ENCODE data around the gene FOXI2.

The FOXI2 gene

DNA sequence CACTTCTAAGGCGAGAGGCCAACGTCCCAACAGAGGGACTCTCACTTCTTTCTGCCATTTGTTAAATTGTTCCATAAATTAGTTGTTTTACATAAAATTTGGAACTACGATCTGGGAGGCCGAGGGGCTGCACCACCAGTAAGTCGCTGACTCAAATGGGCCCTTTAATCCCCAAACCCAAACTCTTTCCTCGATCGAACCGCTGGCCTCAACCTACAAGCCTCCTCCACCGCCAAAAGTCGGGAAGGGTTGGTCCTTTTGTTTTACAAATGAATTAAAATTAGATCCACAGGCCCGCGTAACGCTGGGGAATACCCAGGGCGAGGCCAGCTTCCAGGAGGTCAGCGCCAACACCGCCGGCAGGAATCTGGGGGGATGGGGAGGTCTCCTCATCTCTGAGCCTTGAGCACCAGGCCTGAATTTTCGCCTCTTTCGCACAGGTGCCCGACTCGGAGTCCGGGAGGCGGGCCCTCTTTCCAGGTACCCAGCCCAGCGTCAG is 1.2 kb upstream of the FOXI2 start:
- no peak overlapping the region for H3K27ac ChIP-seq
- TF ChIP-seq CTCF (conservative IDR thresholded peaks at IDR 0.05) = no peak
- TF ChIP-seq ZFX (IDR thresholded peaks at IDR 0.05) = no peak

- no peak overlapping the region for H3K27ac ChIP-seq
- TF ChIP-seq CTCF (conservative IDR thresholded peaks at IDR 0.05) (no peak), ZFX (IDR thresholded peaks at IDR 0.05) (no peak)
These were observed 617 bp upstream of the FOXI2 start for GRCh38 chr10:127736222-127736914.

DNA sequence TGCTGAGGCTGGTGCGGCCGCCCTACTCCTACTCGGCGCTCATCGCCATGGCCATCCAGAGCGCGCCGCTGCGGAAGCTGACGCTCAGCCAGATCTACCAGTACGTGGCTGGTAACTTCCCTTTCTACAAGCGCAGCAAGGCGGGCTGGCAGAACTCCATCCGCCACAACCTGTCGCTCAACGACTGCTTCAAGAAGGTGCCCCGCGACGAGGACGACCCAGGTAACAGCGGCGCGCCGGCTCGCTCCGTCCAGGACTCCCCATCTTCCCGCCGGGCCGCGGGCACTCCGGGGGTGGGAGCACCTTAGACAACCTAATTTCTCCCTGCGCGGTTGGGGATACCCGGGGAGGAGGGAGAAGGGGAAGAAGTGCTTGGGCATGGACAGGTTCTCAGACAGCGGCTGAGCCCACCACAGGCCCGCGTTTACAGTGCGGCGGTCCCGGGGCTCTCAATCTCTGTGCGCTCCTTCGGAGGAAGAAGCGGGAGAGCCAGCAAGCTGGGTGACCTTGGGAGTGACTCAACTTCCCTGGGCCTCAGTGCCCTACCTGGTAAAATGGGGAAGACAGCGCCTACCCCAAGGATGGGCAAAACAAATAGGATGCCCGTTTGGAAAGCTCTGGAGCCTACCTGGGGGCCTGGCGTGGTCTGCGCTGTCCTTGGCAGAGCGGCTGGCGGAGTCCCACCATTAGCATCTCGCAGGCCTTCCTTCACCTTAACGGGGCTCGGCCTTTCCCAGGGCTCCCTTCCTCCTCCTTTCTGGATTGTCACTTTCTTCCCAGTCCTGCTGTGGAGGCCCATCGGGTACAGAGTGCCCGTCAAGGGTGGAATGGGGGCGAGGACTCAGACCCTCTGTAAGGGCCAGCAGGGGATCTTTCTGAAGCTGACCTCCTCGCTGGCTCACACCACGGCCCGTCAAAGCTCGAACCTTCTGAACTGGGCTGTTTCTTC is 852 bp downstream of the FOXI2 start:
- no peak for TF ChIP-seq CTCF (conservative IDR thresholded peaks at IDR 0.05)
- TF ChIP-seq ZFX (IDR thresholded peaks at IDR 0.05) = no peak
- no peak overlapping the region for H3K27ac ChIP-seq

DNA sequence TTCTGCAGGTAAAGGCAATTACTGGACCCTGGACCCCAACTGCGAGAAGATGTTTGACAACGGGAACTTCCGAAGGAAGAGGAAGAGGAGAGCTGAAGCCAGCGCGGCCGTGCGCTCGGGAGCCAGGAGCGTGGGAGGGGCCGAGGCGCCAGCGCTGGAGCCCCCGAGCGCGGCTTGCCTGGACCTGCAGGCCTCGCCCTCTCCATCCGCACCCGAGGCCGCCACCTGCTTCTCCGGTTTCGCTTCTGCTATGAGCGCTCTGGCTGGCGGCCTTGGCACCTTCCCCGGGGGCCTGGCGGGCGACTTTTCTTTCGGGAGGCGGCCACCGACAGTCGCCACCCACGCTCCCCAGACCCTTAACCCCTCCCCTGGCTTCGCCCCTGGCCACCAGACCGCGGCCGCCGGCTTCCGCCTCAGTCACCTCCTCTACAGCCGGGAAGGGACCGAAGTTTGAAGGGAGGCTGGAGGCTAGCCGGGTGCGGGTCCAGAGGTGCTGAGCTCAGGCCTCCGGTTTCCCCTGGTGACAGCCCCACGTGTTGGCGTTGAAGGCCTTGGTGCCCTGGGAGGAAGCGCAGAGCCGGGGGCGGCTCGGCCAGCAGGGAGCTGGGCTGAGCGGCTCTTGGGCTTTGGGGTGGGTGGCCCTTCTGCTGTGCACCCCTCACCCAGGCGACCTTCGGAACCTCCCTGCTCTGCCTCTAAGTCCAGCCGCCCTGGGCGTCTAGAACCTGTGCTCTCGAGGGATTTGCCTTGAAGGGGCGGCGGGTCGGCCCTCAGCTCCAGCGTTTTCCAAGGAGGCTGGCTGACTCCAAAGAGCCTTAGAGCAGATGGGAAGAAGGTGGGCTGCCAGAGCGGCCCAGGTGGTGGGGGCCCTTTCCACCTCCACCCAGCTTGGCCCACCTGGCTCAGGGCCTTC is 1.8 kb downstream of the FOXI2 start:
- no peak overlapping the region for H3K27ac ChIP-seq
- TF ChIP-seq CTCF (conservative IDR thresholded peaks at IDR 0.05) (no peak), ZFX (IDR thresholded peaks at IDR 0.05) (no peak)

DNA sequence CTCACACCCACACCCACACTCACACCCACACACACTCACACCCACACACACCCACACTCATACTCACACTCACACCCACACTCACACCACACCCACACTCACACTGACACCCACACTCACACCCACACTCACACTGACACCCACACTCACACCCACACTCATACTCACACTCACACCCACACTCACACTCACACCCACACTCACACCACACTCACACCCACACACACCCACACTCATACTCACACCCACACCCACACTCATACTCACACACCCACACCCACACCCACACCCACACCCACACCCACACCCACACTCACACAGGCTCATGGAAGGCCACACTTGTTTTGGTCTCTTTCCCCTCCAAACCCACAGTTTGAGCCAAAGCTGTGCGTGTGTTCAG is 2.9 kb downstream of the FOXI2 start:
- TF ChIP-seq ZFX (IDR thresholded peaks at IDR 0.05) = no peak
- TF ChIP-seq CTCF (conservative IDR thresholded peaks at IDR 0.05) = no peak

GRCh38 chr10:127740596-127740995 is 3.6 kb downstream of the FOXI2 start:
- H3K27ac ChIP-seq = no peak overlapping the region
- no peak for TF ChIP-seq CTCF (conservative IDR thresholded peaks at IDR 0.05)
- no peak for TF ChIP-seq ZFX (IDR thresholded peaks at IDR 0.05)

More for the DNA sequence above, 2.9 kb downstream of the FOXI2 start:
- H3K27ac ChIP-seq = no peak overlapping the region
